Measurements from ENCODE around the gene ZMIZ1.

ZMIZ1 gene

GRCh38 chr10:79179164-79179956 is 110.6 kb downstream of the ZMIZ1 start:
- H3K4me1 ChIP-seq (ENCODE audit: control insufficient read depth in 1 of 2, insufficient read depth in 1 of 2, low read depth in 1 of 2, low read length in 1 of 2): no peaks in the 10 kb centered on the region
- no peak for TF ChIP-seq CTCF (IDR thresholded peaks at IDR 0.05)
- no peak overlapping the region for H3K27ac ChIP-seq
- no peaks in the 10 kb centered on the region for H3K36me3 ChIP-seq
- no peaks in the 10 kb centered on the region for H3K27me3 ChIP-seq
- no peaks in the 10 kb centered on the region for H3K9me3 ChIP-seq
- H3K4me3 ChIP-seq (ENCODE audit: low read depth in 1 of 2, low read length in 1 of 2): no peak overlapping the region

GRCh38 chr10:79179957-79180309 is 111.2 kb downstream of the ZMIZ1 start:
- H3K4me1 ChIP-seq (ENCODE audit: control insufficient read depth in 1 of 2, insufficient read depth in 1 of 2, low read depth in 1 of 2, low read length in 1 of 2): no peaks in the 10 kb centered on the region
- no peaks in the 10 kb centered on the region for H3K9me3 ChIP-seq
- no peaks in the 10 kb centered on the region for H3K36me3 ChIP-seq
- no peak overlapping the region for H3K4me3 ChIP-seq (ENCODE audit: low read depth in 1 of 2, low read length in 1 of 2)
- no peaks in the 10 kb centered on the region for H3K27me3 ChIP-seq
- no peak overlapping the region for H3K27ac ChIP-seq
- no peak for TF ChIP-seq CTCF (IDR thresholded peaks at IDR 0.05)

- no peak overlapping the region for H3K27ac ChIP-seq
- no peaks in the 10 kb centered on the region for H3K27me3 ChIP-seq
- no peak overlapping the region for H3K4me3 ChIP-seq (ENCODE audit: low read depth in 1 of 2, low read length in 1 of 2)
- H3K36me3 ChIP-seq: no peaks in the 10 kb centered on the region
- H3K4me1 ChIP-seq (ENCODE audit: control insufficient read depth in 1 of 2, insufficient read depth in 1 of 2, low read depth in 1 of 2, low read length in 1 of 2): no peaks in the 10 kb centered on the region
- no peaks in the 10 kb centered on the region for H3K9me3 ChIP-seq
- TF ChIP-seq CTCF (IDR thresholded peaks at IDR 0.05): no peak
These were observed 111.9 kb downstream of the ZMIZ1 start for GRCh38 chr10:79180414-79181221.

GRCh38 chr10:79181227-79181626 is 112.5 kb downstream of the ZMIZ1 start:
- Histone ChIP-seq H3K4me3 (ENCODE audit: low read depth in 1 of 2, low read length in 1 of 2) (no peak overlapping the region), H3K27ac (no peak overlapping the region), H3K4me1 (ENCODE audit: control insufficient read depth in 1 of 2, insufficient read depth in 1 of 2, low read depth in 1 of 2, low read length in 1 of 2) (no peaks in the 10 kb centered on the region), H3K9me3 (no peaks in the 10 kb centered on the region), H3K27me3 (no peaks in the 10 kb centered on the region), H3K36me3 (no peaks in the 10 kb centered on the region)
- TF ChIP-seq CTCF (IDR thresholded peaks at IDR 0.05): no peak

- Histone ChIP-seq H3K4me3 (ENCODE audit: low read depth in 1 of 2, low read length in 1 of 2) (no peak overlapping the region), H3K27me3 (no peaks in the 10 kb centered on the region), H3K36me3 (no peaks in the 10 kb centered on the region), H3K27ac (no peak overlapping the region), H3K4me1 (ENCODE audit: control insufficient read depth in 1 of 2, insufficient read depth in 1 of 2, low read depth in 1 of 2, low read length in 1 of 2) (peaks cover 2% of the 10 kb centered on the region in 2 experiments), H3K9me3 (no peaks in the 10 kb centered on the region)
- no peak for TF ChIP-seq CTCF (IDR thresholded peaks at IDR 0.05)
These were observed 113.1 kb downstream of the ZMIZ1 start for GRCh38 chr10:79181698-79182521.

Measured in neutrophil (primary cell).